GM23248 (cell line): ENCODE results near the gene ANKS1B. TPM values are rescaled to one million over a fixed set of nuclear protein-coding genes. Genes with fewer than 3 reads are reported as not detected.

Experiments used
- DNase-seq: peaks from one replicate; pipeline ENCODE4 v3.0.0-alpha.2; 2015
- H2AFZ ChIP-seq: fragments of 200-600 bp; sonication (generic); 2 replicates; pipeline ENCODE4 v1.6.1; 2016; ENCODE audit warnings: antibody characterized with exemption
- H3F3A ChIP-seq: fragments of 200-600 bp; sonication (generic); 2 replicates; pipeline ENCODE4 v1.6.1; 2016; ENCODE audit warnings: mild to moderate bottlenecking, antibody characterized with exemption, mixed run types; ENCODE audit not compliant: insufficient read depth
- H3K27ac ChIP-seq: fragments of 200-600 bp; sonication (generic); 2 replicates; pipeline ENCODE4 v1.5.1; 2016; ENCODE audit warnings: mild to moderate bottlenecking
- H3K27me3 ChIP-seq: fragments of 200-600 bp; sonication (generic); replicated peaks from 2 replicates; pipeline ENCODE4 v1.6.1; 2016; ENCODE audit warnings: mild to moderate bottlenecking; ENCODE audit not compliant: insufficient read depth
- H3K36me3 ChIP-seq: fragments of 200-600 bp; sonication (generic); 2 replicates; pipeline ENCODE4 v1.6.1; 2016; ENCODE audit warnings: low read depth, mild to moderate bottlenecking
- H3K4me1 ChIP-seq: fragments of 200-600 bp; sonication (generic); 2 replicates; pipeline ENCODE4 v1.6.1; 2016; ENCODE audit warnings: mild to moderate bottlenecking; ENCODE audit not compliant: insufficient read depth
- H3K4me2 ChIP-seq: fragments of 200-600 bp; sonication (generic); one replicate; pipeline ENCODE4 v1.6.1; 2016; ENCODE audit warnings: mild to moderate bottlenecking; ENCODE audit not compliant: unreplicated experiment
- H3K4me3 ChIP-seq: fragments of 200-600 bp; sonication (generic); 2 replicates; pipeline ENCODE4 v1.5.1; 2016; ENCODE audit warnings: mild to moderate bottlenecking
- H3K79me2 ChIP-seq: fragments of 200-600 bp; sonication (generic); 2 replicates; pipeline ENCODE4 v1.6.1; 2016; ENCODE audit warnings: mild to moderate bottlenecking; ENCODE audit not compliant: insufficient read depth
- H3K9ac ChIP-seq: fragments of 200-600 bp; sonication (generic); 2 replicates; pipeline ENCODE4 v1.6.1; 2016; ENCODE audit warnings: mild to moderate bottlenecking
- H3K9me2 ChIP-seq: fragments of 200-600 bp; sonication (generic); 2 replicates; pipeline ENCODE4 v1.6.1; 2016; ENCODE audit warnings: mixed run types, mild to moderate bottlenecking, moderate library complexity; ENCODE audit not compliant: insufficient read depth
- H3K9me3 ChIP-seq: fragments of 200-600 bp; sonication (generic); one replicate; pipeline ENCODE4 v1.6.1; 2017; ENCODE audit warnings: low read depth
- H4K20me1 ChIP-seq: fragments of 200-600 bp; sonication (generic); 2 replicates; pipeline ENCODE4 v1.6.0; 2016; ENCODE audit not compliant: insufficient read depth
- EZH2 ChIP-seq: fragments of 200-600 bp; sonication (generic); IDR thresholded peaks from 2 replicates; pipeline ENCODE4 v1.6.1; 2018; ENCODE audit warnings: antibody characterized with exemption, mild to moderate bottlenecking; ENCODE audit not compliant: insufficient read depth, poor library complexity, severe bottlenecking
- EZH2phosphoT487 ChIP-seq: fragments of 200-600 bp; sonication (generic); IDR thresholded peaks from 2 replicates; pipeline ENCODE4 v1.6.1; 2018; ENCODE audit warnings: antibody characterized with exemption, moderate library complexity, mild to moderate bottlenecking, low read depth; ENCODE audit not compliant: insufficient read depth
- WGBS, 2 experiments: methylation state at CpG; one replicate each; pipeline ENCODE4 v1.1.6; 2015 to 2017; ENCODE audit warnings: low lambda C conversion rate in 2 of 2, low coverage in 1 of 2; ENCODE audit errors: missing lambda C conversion rate in 2 of 2; 5-methylcytosine and 5-hydroxymethylcytosine counted together
- in situ Hi-C: fragments of 300-500 bp; cut with MboI; formaldehyde crosslinking; loops from 2 replicates; pipeline ENCODE4 v1.15.0; 2020
- polyA plus RNA-seq: library from polyadenylated mRNA; unstranded; fragments of >200 nt; fragmentation: Nextera tagmentation; extraction: Ambion mirVana; gene quantifications from 2 replicates; pipeline ENCODE4 v1.2.1, GENCODE V29; 2016
- total RNA-seq: library from RNA; depleted of rRNA; stranded (reverse); fragments of >200 nt; shearing (Covaris generic); gene quantifications from 2 replicates; pipeline ENCODE4 v1.2.3, GENCODE V29; 2014; rRNA removed

ANKS1B gene
- total RNA-seq: not detected in 2 replicates
- polyA plus RNA-seq: not detected in 2 replicates

DNA sequence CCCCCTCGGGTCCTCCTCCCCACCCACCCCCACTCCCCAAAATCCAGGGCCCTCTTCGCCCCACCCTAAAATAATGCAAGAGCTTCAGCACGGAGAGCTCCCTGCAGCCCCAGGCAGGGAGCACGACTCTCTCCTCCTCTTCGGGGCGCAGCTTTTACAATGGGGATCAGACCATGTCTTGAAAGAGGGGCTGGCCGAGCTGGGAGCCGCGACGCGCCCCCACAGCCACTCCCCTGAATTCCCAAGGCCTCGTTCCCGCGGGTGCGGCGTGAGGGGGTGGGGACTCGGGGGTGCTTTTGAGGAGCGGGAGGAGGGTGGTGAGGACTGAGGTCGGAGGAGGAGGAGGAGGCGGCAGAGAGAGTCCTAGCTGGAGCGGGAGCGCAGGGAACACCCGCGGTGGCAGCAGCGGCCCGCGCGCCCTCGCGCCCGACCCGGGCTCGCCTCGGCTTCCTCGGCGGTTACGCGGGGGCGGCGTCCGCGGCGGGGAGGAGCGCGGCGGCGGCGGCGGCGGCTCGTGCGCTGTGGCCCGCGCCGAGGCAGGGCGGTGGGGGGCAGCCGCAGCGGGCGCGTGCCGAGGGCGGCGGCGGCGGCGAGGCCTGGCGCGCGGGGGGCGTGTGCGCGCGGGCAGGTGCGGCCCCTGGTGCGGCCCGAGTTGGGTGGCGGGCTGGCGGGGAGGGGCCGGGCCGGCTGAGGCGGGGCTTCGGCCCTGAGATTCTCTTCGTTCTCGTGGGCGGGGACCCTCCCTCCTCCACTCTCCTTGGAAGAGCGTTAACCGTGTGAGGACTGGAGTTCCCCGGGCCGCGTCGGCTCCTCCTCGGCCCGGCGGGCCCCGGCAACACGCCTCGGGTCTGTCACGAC is at the start of gene ANKS1B:
TSS of gene ANKS1B (minus strand) at position 666 of the 858 bp plus-strand sequence. CDS start 699 bp downstream, outside the sequence.
- no peaks in the 10 kb centered on the region for H3F3A ChIP-seq
- peaks cover 21% of the 10 kb centered on the region for H3K27me3 ChIP-seq
- WGBS, 2 experiments: 2% methylated on average over 31 to 66 of the region's 98 CpGs
- peak within 1 kb of the TSS; percentile 90 for H3K4me2 ChIP-seq
- no peak within 1 kb of the TSS for H3K27ac ChIP-seq
- H3K4me3 ChIP-seq: peak within 1 kb of the TSS; percentile 79
- H4K20me1 ChIP-seq: no peaks in the 10 kb centered on the region
- in situ Hi-C loops: no loop called here
- no peaks in the 10 kb centered on the region; the same call in 1 of the 2 replicates for H3K4me1 ChIP-seq
- H3K36me3 ChIP-seq: no peaks in the 10 kb centered on the region
- H2AFZ ChIP-seq: peak within 1 kb of the TSS; percentile 86
- peak within 1 kb of the TSS; percentile 27; the same call in 1 of the 2 replicates for H3K9ac ChIP-seq
- peak; percentile 63 for DNase-seq
- no peaks in the 10 kb centered on the region for H3K79me2 ChIP-seq
- no peaks in the 10 kb centered on the region for H3K9me2 ChIP-seq
- TF ChIP-seq EZH2phosphoT487 (no peak), EZH2 (peak; percentile 12)
- H3K9me3 ChIP-seq: no peaks in the 10 kb centered on the region

DNA sequence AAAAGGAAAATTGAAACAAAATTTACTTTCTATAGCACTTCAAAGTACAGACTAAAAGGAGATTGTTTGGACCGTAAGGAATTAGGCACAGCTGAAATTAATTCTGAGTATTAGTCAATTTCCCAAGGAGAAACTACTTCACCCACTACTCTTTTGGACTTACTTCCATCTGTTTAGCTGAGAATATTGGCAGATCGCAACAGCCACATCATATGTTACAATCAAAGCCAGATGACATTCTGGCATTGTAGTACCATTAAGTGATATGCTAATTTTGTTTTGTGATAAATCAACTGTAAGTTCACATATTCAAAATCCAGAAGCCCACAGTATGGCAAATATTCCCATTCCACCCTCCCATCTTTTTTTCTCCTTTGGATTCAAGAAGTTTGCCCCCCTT is 47.1 kb upstream of the ANKS1B start:
- peak; percentile 13 for DNase-seq
- H3K9me2 ChIP-seq: no peaks in the 10 kb centered on the region
- H4K20me1 ChIP-seq: no peaks in the 10 kb centered on the region
- H3K9ac ChIP-seq: no peak overlapping the region
- WGBS, 2 experiments: 33 to 38% methylated on average over 2 of the region's 2 CpGs
- no peaks in the 10 kb centered on the region for H3K27me3 ChIP-seq
- H3K36me3 ChIP-seq: no peaks in the 10 kb centered on the region
- no peaks in the 10 kb centered on the region for H3K4me1 ChIP-seq
- no peaks in the 10 kb centered on the region for H3K79me2 ChIP-seq
- in situ Hi-C loops: no loop called here
- H3K27ac ChIP-seq: no peak overlapping the region
- no peaks in the 10 kb centered on the region for H3F3A ChIP-seq
- no peak for TF ChIP-seq EZH2phosphoT487
- no peak overlapping the region for H2AFZ ChIP-seq
- H3K4me2 ChIP-seq: no peak overlapping the region
- no peak overlapping the region for H3K4me3 ChIP-seq
- no peaks in the 10 kb centered on the region for H3K9me3 ChIP-seq

DNA sequence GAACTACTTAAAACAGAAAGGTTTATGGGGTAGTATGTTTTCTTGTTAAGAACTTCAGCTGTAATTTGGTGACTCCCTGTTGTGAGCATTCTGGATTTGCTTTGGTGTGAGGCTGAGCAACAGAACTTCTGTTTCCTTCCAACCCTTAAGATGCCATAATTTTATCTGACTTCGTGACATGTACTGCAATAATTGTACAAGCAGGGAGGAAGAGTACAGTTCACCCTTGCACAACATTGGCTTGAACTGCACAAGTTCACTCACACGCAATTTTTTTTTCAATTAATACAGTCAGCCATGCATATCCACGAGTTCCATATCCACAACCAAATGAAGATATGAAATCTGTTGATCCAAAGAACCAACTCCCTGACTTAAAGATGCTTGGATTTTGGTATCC is 42.9 kb upstream of the ANKS1B start:
- no peaks in the 10 kb centered on the region for H3K9me3 ChIP-seq
- no peak for TF ChIP-seq EZH2
- no peak for TF ChIP-seq EZH2phosphoT487
- no peaks in the 10 kb centered on the region for H3K9me2 ChIP-seq
- H3K4me2 ChIP-seq: no peak overlapping the region
- H2AFZ ChIP-seq: no peak overlapping the region
- no peak overlapping the region for H3K9ac ChIP-seq
- H3K79me2 ChIP-seq: no peaks in the 10 kb centered on the region
- H3F3A ChIP-seq: no peaks in the 10 kb centered on the region
- H3K4me1 ChIP-seq: no peaks in the 10 kb centered on the region
- 46 to 50% methylated on average over 3 of the region's 3 CpGs for WGBS, 2 experiments
- in situ Hi-C loops: no loop called here
- H3K27ac ChIP-seq: no peak overlapping the region
- H3K27me3 ChIP-seq: no peaks in the 10 kb centered on the region
- DNase-seq: no peak
- H3K4me3 ChIP-seq: no peak overlapping the region
- no peaks in the 10 kb centered on the region for H3K36me3 ChIP-seq
- no peaks in the 10 kb centered on the region for H4K20me1 ChIP-seq

DNA sequence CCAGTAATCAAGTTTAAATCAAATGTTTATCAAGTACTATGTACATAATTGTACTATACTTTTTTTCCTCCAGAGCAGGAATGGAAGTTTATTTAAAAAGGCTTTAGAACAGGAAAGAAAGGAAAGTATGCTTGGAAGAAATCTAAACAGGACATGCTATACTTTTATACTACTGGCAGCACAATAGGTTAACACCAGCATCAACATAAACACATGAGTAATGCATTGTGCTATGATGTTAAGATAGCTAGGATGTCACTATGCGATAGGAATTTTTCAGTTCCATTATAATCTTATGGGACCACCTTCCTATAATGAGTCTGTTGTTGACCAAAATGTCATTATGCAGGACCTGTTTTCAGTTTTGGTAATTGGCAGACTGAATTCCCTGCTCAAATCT is 41.5 kb upstream of the ANKS1B start:
- H3K4me2 ChIP-seq: no peak overlapping the region
- DNase-seq: no peak
- no peak for TF ChIP-seq EZH2
- TF ChIP-seq EZH2phosphoT487: no peak
- H3K79me2 ChIP-seq: no peaks in the 10 kb centered on the region
- no peaks in the 10 kb centered on the region for H3K9me2 ChIP-seq
- 82 to 94% methylated on average over 1 of the region's 1 CpG for WGBS, 2 experiments
- no peaks in the 10 kb centered on the region for H3F3A ChIP-seq
- no peaks in the 10 kb centered on the region for H3K36me3 ChIP-seq
- no peaks in the 10 kb centered on the region for H4K20me1 ChIP-seq
- H3K4me3 ChIP-seq: no peak overlapping the region
- H3K9me3 ChIP-seq: no peaks in the 10 kb centered on the region
- no peak overlapping the region for H3K9ac ChIP-seq
- in situ Hi-C loops: no loop called here
- no peaks in the 10 kb centered on the region for H3K27me3 ChIP-seq
- H3K27ac ChIP-seq: no peak overlapping the region
- H3K4me1 ChIP-seq: no peaks in the 10 kb centered on the region
- no peak overlapping the region for H2AFZ ChIP-seq
